ENCODE measurements around the gene NGFR. TPM values are rescaled to one million over a fixed set of nuclear protein-coding genes. Genes with fewer than 3 reads are reported as not detected.
"Not testable (repeated sequence)": the region's sequence is repeated elsewhere in the genome, so short reads cannot be mapped to it uniquely, and the experiment has no call there.

NGFR gene
- total RNA-seq, 1 donor from 2014 or later: not detected

DNA sequence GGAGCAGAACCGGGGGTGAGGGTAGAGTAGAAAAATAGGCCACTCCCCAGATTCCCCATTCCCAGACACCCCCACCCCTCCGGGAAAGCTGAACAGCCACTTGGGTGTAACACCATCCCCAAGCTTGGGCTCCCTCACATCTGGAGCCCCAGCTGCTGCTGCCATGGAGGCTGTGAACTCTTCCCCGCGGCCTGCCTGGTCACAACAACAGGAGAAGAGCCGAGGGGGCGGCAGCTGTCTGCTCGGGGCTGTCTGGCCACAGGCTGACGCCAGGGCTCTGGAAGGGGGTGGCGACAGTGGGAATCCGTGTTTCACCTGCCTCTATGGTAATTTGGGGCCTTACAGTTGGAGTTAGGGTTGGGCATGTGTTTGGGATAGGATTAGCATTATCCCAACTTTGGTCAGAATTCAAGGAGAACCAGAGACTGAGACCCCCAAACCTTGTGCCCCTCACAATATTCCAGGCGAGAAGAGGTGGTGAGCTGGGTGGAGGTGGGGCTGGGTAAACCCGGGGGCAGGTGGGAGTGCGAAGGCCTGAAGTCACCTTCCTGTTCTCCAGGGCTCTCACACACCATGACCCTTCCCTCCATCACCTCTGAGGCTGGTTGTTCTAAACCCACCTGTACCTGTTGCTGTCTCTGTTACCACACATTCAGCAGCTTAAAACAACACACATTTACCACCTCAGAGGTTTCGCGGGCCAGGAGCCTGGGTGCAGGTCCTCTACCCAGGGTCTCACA, 50.9 kb downstream of the NGFR start:
- no peak for DNase-seq (ENCODE audit: low read depth in 2 of 2)

DNA sequence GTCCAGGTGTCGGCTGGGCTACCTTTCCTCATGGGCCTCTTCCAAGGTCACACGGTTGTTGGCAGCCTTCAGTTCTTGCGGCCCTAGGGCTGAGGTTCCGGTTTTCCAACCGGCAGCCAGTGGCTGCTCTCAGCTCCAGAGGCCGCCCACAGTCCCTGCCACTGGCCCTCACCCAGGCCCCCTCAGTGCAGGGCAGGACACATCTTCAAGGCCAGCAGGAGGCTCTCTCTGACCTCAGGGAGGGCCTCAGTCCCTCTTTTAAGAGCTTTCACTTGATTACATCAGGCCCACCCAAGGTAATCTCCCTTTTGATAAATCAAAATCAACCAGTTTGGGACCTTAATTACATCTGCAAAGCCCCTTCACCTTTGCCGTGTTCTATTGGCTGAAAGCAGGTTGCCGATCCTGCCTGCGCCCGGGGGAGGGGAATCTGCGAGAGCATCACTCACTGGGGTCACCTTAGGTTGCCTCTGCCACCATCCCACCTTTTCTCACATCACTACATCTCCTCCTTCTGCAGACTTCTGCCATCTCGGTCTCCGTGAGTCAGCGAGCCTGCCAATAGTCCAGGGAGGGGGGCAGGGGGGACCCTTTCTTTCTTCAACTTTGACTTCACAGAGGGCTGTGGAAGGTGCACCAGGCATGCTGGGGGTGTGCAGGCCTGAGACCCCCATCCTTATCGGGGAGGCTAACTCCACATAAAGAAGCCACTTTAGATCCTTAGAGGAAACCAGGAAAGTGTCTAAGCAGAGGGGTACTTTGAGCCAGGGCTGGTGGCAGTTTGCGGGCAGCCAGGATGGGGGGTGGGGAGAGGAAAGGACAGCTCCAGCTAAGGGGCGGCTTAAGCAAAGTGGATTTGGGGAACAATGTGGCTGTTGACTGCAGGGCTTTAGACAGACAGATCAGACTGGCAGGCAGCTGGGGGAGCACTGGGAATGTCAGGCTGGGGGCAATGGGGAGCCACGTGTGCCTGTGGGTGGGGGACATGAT, 51.7 kb downstream of the NGFR start:
- DNase-seq (ENCODE audit: low read depth in 2 of 2): no peak

DNA sequence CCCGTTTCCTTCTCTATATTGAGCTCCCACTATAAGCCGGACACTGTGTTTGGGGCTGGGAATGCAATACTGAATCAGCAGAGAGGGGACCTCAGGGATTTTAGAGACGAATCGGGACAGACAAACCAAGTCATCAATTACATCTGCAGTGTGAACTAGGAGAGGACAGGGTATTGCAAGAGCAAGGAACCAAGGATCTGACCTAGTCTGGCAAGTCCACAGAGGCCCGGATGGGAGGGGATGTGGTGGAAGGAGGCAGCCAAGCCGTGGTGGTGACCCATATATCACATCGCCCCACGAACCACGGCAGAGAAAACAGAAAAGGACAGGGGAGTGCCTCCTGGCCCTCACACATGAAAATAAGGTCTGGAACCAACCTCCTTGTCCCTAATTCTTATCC, 52.5 kb downstream of the NGFR start:
- no peak for DNase-seq (ENCODE audit: low read depth in 2 of 2)

DNA sequence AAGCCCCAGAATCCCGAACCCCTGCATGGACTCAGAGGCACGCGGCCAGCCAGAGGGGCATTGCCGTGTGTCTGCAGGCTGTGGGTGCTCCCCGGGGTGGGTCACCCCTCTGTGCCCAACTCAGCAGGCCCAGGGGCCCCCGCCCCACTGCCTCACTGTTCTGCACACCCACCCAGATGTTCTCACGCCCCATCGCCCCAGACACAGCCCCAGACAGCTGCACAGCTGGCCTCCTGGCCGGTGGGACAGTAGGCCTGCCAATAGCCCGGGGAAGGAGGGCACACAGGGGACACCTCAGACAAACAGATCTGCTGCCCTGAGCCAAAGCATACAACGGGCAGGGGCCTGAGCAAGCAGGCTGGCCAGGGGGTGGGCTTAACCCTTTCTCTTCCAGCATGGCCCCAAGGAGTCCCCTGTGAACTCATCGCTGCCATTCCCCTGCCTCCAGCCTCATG, 53.0 kb downstream of the NGFR start:
- no peak for DNase-seq (ENCODE audit: low read depth in 2 of 2)

DNA sequence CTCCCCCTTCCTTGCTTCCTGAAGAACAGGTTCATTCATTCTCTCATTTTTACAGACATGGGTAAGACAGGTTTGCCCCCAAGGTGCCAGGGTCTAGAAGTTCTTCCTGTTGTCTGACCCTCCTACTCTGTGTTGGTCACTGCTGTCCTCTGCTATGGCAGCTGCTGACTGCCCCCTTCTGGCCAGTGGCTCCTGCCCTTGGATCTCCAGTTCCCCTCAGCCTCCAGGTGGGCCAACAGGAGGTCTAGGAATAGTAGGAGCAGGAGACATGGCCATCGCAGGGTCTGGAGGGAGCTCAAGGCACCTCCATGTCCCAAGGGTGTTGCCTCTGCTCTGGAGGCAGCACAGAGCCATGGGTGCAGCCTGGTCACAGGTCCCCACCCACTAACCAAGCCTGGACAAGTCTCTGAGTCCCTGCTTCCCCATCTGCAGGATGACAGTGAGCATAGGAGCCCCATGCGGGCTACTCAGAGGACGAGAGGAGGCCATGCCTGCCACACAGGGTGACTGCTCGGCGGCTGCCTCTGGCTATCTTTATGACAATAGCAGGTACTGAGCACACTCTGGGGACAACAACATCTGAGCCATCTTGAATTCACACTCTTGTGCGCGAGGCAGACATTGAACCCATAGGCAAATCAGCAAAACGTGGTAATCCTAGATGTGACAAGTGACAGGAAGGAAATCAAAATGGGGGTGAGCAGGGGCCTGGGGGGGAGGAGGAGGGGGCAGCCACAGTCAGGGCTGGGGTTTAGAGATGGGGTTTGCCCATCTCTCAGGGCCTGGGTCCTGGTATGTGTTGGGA, 53.6 kb downstream of the NGFR start:
- peak in 1 of 2 donors; percentile 39 for DNase-seq (ENCODE audit: low read depth in 2 of 2)

- DNase-seq (ENCODE audit: low read depth in 2 of 2): no peak
Measured at GRCh38 chr17:49549311-49549605, 54.2 kb downstream of the NGFR start.

GRCh38 chr17:49549691-49550678, 54.9 kb downstream of the NGFR start:
- no peak for DNase-seq (ENCODE audit: low read depth in 2 of 2)

GRCh38 chr17:49550764-49551163, 55.7 kb downstream of the NGFR start:
- DNase-seq (ENCODE audit: low read depth in 2 of 2): not testable (repeated sequence)

- DNase-seq (ENCODE audit: low read depth in 2 of 2): no peak
Measured at GRCh38 chr17:49551221-49552069, 56.4 kb downstream of the NGFR start.

GRCh38 chr17:49552070-49552751, 57.1 kb downstream of the NGFR start:
- no peak for DNase-seq (ENCODE audit: low read depth in 2 of 2)

DNA sequence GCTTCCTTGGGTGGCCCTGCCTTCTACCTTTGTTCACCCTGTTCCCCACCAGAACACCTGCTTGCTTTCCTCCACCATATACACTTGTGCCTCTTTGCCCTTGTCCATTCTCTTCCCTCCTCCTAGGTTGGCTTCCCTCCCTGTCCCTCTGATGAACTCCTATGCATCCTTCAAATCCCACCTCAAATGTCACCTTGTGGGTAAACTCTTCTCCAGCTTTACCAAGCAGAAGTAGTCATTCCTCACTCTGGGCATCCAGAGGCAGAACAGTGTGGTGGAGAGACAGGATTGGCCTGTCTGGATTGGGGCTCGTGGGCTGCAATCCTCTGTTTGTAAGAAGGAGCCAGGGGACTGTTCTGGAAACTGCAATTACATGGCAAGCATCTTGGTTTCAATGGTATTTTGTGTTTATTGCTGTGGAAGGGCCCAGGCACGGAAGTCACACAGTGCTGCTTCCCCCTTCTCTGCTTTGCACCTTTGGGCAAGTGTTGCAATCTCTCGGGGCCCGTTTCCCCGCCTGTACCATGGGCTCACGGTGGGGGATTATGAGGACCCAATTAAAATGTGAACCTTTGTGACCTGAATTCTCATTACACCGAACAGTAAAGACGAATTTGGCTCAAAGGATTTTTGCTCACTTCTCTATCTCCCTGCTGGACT, 58.7 kb downstream of the NGFR start:
- DNase-seq (ENCODE audit: low read depth in 2 of 2): no peak

GRCh38 chr17:49554694-49555494, 59.8 kb downstream of the NGFR start:
- DNase-seq (ENCODE audit: low read depth in 2 of 2): no peak

GRCh38 chr17:49555495-49556222, 60.6 kb downstream of the NGFR start:
- DNase-seq (ENCODE audit: low read depth in 2 of 2): no peak

DNA sequence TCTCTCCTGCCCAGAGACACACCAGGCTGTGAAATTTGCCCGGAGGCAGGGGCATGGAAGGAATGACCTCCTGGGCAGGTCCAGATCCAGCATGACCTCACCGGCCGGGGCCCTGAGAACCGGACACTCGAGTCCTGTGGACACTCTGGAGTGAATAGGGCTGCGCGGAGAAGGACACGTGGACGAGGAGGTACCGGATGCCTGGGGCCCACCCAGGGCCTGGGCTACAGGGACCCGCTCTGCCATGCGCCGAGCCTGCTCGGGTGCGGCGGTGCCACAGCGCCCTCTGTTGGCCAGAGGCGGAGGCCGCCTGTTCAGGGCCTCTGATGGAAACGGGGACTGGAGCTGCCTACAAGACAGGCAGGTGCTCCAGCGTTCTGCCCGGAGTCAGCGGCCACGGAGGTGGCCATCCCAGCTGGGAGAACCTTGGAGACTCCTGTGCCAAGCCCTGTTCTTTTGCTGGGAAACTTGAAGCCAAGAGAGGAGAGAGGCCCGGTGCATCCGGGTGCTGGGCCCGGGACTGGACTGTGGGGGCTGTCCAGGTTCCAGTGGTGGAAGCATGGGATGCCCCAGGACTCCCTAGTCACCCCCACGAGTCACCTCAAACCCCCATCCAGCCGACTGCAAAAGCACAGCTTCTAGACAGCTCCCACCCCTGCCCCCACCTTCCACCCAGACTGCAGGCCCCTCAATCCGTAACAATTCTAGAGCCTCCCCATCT, 61.3 kb downstream of the NGFR start:
- DNase-seq (ENCODE audit: low read depth in 2 of 2): peak in 1 of 2 donors; percentile 63

GRCh38 chr17:49557312-49558024, 62.4 kb downstream of the NGFR start:
- DNase-seq (ENCODE audit: low read depth in 2 of 2): peak; percentile 27 to 73
